IPS DF 6.9 (cell line): ENCODE data around the gene PROM1.

Experiments
- DNase-seq: peaks from one replicate; pipeline ENCODE4 v3.0.0-alpha.2; 2013; ENCODE audit warnings: low read depth, low spot score
- H3K27ac ChIP-seq: one replicate; pipeline ENCODE4 v1.5.1; 2013; ENCODE audit warnings: low read length, control low read depth
- H3K27me3 ChIP-seq: 2 replicates; pipeline ENCODE4 v1.6.1; 2013; ENCODE audit warnings: mild to moderate bottlenecking, low read length; ENCODE audit not compliant: control insufficient read depth, insufficient read depth
- H3K36me3 ChIP-seq: 2 replicates; pipeline ENCODE4 v1.6.1; 2013; ENCODE audit warnings: low read length; ENCODE audit not compliant: control insufficient read depth, insufficient read depth
- H3K4me1 ChIP-seq: 2 replicates; pipeline ENCODE4 v1.6.1; 2013; ENCODE audit warnings: low read length; ENCODE audit not compliant: control insufficient read depth, insufficient read depth
- H3K4me3 ChIP-seq: 2 replicates; pipeline ENCODE4 v1.5.1; 2013; ENCODE audit warnings: mild to moderate bottlenecking, low read length
- H3K9me3 ChIP-seq: 2 replicates; pipeline ENCODE4 v1.6.1; 2013; ENCODE audit warnings: low read length, inconsistent platforms; ENCODE audit not compliant: control insufficient read depth, insufficient read depth
- WGBS: extraction: QIAGEN DNeasy Blood & Tissue Kit; methylation state at CpG from one replicate; pipeline ENCODE4 v1.1.7; 2013; ENCODE audit warnings: mixed read lengths, missing lambda C conversion rate; ENCODE audit not compliant: insufficient read length, insufficient coverage; 5-methylcytosine and 5-hydroxymethylcytosine counted together

The PROM1 gene

GRCh38 chr4:16018061-16018676 lies 65.7 kb downstream of the PROM1 start:
- WGBS: no CpG with 5 or more reads among the region's 8 CpGs

GRCh38 chr4:16016536-16016935 lies 67.3 kb downstream of the PROM1 start:
- no peak for DNase-seq
- H3K36me3 ChIP-seq: peaks cover 9% of the 10 kb centered on the region
- H3K9me3 ChIP-seq: no peaks in the 10 kb centered on the region; the same call in 1 of the 2 replicates
- no peaks in the 10 kb centered on the region for H3K27me3 ChIP-seq
- H3K4me1 ChIP-seq: no peaks in the 10 kb centered on the region
- H3K27ac ChIP-seq: no peak overlapping the region
- H3K4me3 ChIP-seq: no peak overlapping the region
- WGBS: no CpG with 5 or more reads among the region's 2 CpGs

More at GRCh38 chr4:16018061-16018676, 65.7 kb downstream of the PROM1 start:
- H3K4me1 ChIP-seq: no peaks in the 10 kb centered on the region
- no peak overlapping the region for H3K27ac ChIP-seq
- no peaks in the 10 kb centered on the region for H3K27me3 ChIP-seq
- H3K9me3 ChIP-seq: no peaks in the 10 kb centered on the region; the same call in 1 of the 2 replicates
- no peak for DNase-seq
- H3K36me3 ChIP-seq: peaks cover 13% of the 10 kb centered on the region
- no peak overlapping the region; the same call in 1 of the 2 replicates for H3K4me3 ChIP-seq

GRCh38 chr4:16011173-16011572 lies 72.7 kb downstream of the PROM1 start:
- DNase-seq: no peak
- no peak overlapping the region for H3K4me3 ChIP-seq
- no peaks in the 10 kb centered on the region for H3K9me3 ChIP-seq
- H3K27ac ChIP-seq: no peak overlapping the region
- H3K36me3 ChIP-seq: 0 out of 2 replicates have a peak, but pooled peaks cover 8% of the 10 kb centered on the region
- no CpG with 5 or more reads among the region's 6 CpGs for WGBS
- no peaks in the 10 kb centered on the region for H3K4me1 ChIP-seq
- no peaks in the 10 kb centered on the region for H3K27me3 ChIP-seq

- H3K4me3 ChIP-seq: no peak overlapping the region
- WGBS: no CpG with 5 or more reads among the region's 4 CpGs
- no peak overlapping the region for H3K27ac ChIP-seq
- no peak for DNase-seq
- H3K4me1 ChIP-seq: no peaks in the 10 kb centered on the region
- no peaks in the 10 kb centered on the region for H3K9me3 ChIP-seq
- H3K27me3 ChIP-seq: no peaks in the 10 kb centered on the region
- peaks cover 13% of the 10 kb centered on the region; the same call in 1 of the 2 replicates for H3K36me3 ChIP-seq
These were observed 74.7 kb downstream of the PROM1 start for GRCh38 chr4:16009153-16009552.

- Histone ChIP-seq H3K4me3 (no peak overlapping the region), H3K27ac (no peak overlapping the region), H3K36me3 (peaks cover 7% of the 10 kb centered on the region; the same call in 1 of the 2 replicates), H3K27me3 (no peaks in the 10 kb centered on the region), H3K4me1 (no peaks in the 10 kb centered on the region), H3K9me3 (no peaks in the 10 kb centered on the region)
- DNase-seq: no peak
- no CpG with 5 or more reads among the region's 5 CpGs for WGBS
These were observed 76.2 kb downstream of the PROM1 start for GRCh38 chr4:16007471-16008095.

GRCh38 chr4:16006771-16007446 lies 76.9 kb downstream of the PROM1 start:
- no CpG with 5 or more reads among the region's 6 CpGs for WGBS
- no peak overlapping the region for H3K4me3 ChIP-seq
- no peaks in the 10 kb centered on the region for H3K9me3 ChIP-seq
- no peak for DNase-seq
- peaks cover 7% of the 10 kb centered on the region; the same call in 1 of the 2 replicates for H3K36me3 ChIP-seq
- no peak overlapping the region for H3K27ac ChIP-seq
- no peaks in the 10 kb centered on the region for H3K4me1 ChIP-seq
- H3K27me3 ChIP-seq: no peaks in the 10 kb centered on the region

GRCh38 chr4:16005676-16006075 lies 78.1 kb downstream of the PROM1 start:
- no peak for DNase-seq
- Histone ChIP-seq H3K4me1 (no peaks in the 10 kb centered on the region), H3K27me3 (no peaks in the 10 kb centered on the region)

GRCh38 chr4:16001484-16001858 lies 82.4 kb downstream of the PROM1 start:
- Histone ChIP-seq H3K36me3 (peaks cover 5% of the 10 kb centered on the region; the same call in 1 of the 2 replicates), H3K27me3 (no peaks in the 10 kb centered on the region), H3K9me3 (no peaks in the 10 kb centered on the region), H3K27ac (no peak overlapping the region), H3K4me1 (no peaks in the 10 kb centered on the region), H3K4me3 (no peak overlapping the region)
- no CpG with 5 or more reads among the region's 4 CpGs for WGBS
- peak; percentile 63 for DNase-seq

More at GRCh38 chr4:16005676-16006075, 78.1 kb downstream of the PROM1 start:
- Histone ChIP-seq H3K27ac (no peak overlapping the region), H3K9me3 (no peaks in the 10 kb centered on the region), H3K4me3 (no peak overlapping the region), H3K36me3 (peaks cover 5% of the 10 kb centered on the region; the same call in 1 of the 2 replicates)
- no CpG with 5 or more reads among the region's 5 CpGs for WGBS

- H3K36me3 ChIP-seq: peaks cover 5% of the 10 kb centered on the region; the same call in 1 of the 2 replicates
- H3K9me3 ChIP-seq: no peaks in the 10 kb centered on the region
- H3K4me1 ChIP-seq: no peaks in the 10 kb centered on the region
- WGBS: no CpG with 5 or more reads among the region's 12 CpGs
- no peak overlapping the region for H3K4me3 ChIP-seq
- no peak for DNase-seq
- no peak overlapping the region for H3K27ac ChIP-seq
- no peaks in the 10 kb centered on the region for H3K27me3 ChIP-seq
These were observed 82.9 kb downstream of the PROM1 start for GRCh38 chr4:16000708-16001483.

- WGBS: no CpG with 5 or more reads among the region's 4 CpGs
- H3K27ac ChIP-seq: no peak overlapping the region
- H3K9me3 ChIP-seq: no peaks in the 10 kb centered on the region
- H3K4me1 ChIP-seq: no peaks in the 10 kb centered on the region
- DNase-seq: no peak
- H3K36me3 ChIP-seq: peaks cover 7% of the 10 kb centered on the region; the same call in 1 of the 2 replicates
- no peaks in the 10 kb centered on the region for H3K27me3 ChIP-seq
- no peak overlapping the region for H3K4me3 ChIP-seq
These were observed 87.0 kb downstream of the PROM1 start for GRCh38 chr4:15996773-15997172.
